Activated CD4-positive, alpha-beta T cell treated with anti-CD3 and anti-CD28 coated beads, Interleukin-2, amount 50 U/mL, for 4 hours (primary cell): ENCODE results near the gene CCNYL1.
"Not testable (repeated sequence)": the region's sequence is repeated elsewhere in the genome, so short reads cannot be mapped to it uniquely, and the experiment has no call there.

Experiments
- DNase-seq, 2 experiments: peaks; one replicate each; pipeline ENCODE4 v3.0.0-alpha.2; 2020

CCNYL1 gene

DNA sequence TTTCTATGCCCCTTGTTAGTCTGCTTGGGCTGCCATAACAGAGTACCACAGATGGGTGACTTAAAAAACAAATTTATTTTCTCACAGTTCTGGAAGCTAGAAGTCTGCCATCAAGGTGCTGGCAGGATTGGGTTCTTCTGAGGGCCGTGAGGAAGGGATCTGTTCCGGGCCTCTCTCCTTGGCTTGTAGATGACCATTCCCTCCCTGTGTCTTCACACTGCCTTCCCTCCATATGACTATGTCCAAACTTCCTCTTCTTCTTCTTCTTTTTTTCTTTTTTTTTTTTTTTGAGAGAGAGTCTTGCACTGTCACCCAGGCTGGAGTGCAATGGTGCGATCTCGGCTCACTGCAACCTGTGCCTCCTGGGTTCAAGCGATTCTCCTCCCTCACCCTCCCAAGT is 13.1 kb upstream of the CCNYL1 start:
- DNase-seq, result no peak

GRCh38 chr2:207704078-207704477 is 7.4 kb upstream of the CCNYL1 start:
- no peak for DNase-seq

GRCh38 chr2:207704671-207705070 is 6.8 kb upstream of the CCNYL1 start:
- no peak for DNase-seq

GRCh38 chr2:207706936-207707860 is 4.2 kb upstream of the CCNYL1 start:
- DNase-seq, result no peak

DNA sequence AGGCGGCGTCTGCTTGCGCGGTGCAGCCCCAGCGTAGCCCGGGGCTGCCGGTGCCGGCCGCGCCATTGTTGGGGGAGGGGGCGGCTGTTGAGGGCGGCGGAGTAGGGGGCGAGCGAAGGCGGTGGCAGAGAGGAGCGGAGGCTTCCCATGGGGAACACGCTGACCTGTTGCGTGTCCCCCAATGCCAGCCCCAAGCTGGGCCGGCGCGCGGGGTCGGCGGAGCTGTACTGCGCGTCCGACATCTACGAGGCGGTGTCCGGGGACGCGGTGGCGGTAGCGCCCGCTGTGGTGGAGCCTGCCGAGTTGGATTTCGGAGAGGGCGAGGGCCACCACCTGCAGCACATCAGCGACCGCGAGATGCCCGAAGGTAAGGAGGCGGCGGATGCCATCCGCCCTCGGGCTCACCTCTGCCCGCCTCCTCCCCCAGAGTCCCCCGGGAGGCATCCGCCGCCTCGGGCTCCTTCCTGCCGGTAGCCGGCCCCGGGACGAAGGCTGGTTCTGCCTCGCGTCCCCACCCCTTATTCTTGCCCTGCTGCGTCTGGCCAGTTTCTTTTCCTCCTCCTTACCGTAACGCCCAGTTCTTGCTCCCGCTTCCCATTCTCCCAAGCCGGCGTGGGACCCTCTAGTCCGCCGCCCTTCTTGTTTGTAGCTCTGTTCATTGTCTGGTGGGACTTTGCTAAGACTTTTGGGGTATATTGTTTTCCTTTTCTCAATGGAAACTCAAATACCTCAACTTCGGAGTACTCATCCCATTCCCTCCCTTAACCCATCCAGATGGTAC is 500 bp downstream of the CCNYL1 start:
- DNase-seq, result peak; percentile 34 to 39

- no peak for DNase-seq
Observed at GRCh38 chr2:207716056-207716455, 4.6 kb downstream of the CCNYL1 start.

GRCh38 chr2:207718521-207718920 is 7.1 kb downstream of the CCNYL1 start:
- no peak for DNase-seq

DNA sequence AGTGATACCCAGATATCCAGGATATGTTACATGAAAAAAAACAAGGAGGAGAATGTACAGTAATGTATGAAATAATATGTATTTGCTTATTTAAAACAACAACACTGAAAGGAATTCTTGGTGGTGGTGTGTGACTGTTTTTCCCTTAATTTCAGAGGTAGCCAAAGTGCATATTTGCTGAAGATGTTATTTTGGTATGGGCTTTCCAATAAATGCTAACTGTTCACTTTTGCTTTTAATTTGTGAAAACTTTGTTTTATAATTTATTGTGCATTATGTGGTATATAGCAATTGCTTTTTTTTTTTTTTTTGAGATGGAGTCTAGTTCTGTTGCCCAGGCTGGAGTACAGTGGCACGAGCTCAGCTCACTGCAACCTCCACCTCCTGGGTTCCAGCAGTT is 7.6 kb downstream of the CCNYL1 start:
- DNase-seq, result no peak

DNA sequence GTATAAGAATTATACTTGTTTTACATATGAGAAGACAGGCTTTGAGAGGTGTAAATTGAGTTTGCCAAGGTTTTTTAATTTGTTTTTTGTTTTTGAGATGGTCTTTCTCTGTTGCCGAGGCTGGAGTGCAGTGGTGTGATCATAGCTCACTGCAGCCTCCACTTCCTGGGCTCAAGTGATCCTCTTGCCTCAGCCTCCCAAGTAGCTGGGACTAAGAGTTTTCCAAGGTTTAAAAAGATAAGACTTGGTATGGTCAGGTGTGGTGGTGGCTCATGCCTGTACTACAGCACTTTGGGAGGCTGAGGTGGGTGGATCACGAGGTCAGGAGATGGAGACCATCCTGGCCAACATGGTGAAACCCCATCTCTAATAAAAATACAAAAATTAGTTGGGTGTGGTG is 8.2 kb downstream of the CCNYL1 start:
- DNase-seq, result not testable (repeated sequence)

- no peak for DNase-seq
Observed at GRCh38 chr2:207720517-207721187, 9.2 kb downstream of the CCNYL1 start.

- no peak for DNase-seq
Observed at GRCh38 chr2:207722773-207723424, 11.5 kb downstream of the CCNYL1 start.

DNA sequence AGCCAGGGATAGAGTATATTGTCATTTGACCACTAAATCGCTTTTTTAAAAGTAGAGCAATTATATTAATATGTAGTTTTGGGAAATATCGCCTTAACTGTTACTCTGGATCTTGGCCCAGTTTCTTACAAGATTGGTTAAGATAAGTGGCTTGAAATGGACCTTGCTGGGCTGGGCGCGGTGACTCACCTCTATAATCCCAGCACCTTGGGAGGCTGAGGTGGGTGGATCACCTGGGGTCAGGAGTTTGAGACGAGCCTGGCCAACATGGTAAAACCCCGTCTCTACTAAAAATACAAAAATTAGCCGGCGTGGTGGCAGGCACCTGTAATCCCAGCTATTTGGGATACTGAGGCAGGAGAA is 12.0 kb downstream of the CCNYL1 start:
- not testable (repeated sequence) for DNase-seq

- DNase-seq, result no peak
Observed at GRCh38 chr2:207724113-207724512, 12.7 kb downstream of the CCNYL1 start.

DNA sequence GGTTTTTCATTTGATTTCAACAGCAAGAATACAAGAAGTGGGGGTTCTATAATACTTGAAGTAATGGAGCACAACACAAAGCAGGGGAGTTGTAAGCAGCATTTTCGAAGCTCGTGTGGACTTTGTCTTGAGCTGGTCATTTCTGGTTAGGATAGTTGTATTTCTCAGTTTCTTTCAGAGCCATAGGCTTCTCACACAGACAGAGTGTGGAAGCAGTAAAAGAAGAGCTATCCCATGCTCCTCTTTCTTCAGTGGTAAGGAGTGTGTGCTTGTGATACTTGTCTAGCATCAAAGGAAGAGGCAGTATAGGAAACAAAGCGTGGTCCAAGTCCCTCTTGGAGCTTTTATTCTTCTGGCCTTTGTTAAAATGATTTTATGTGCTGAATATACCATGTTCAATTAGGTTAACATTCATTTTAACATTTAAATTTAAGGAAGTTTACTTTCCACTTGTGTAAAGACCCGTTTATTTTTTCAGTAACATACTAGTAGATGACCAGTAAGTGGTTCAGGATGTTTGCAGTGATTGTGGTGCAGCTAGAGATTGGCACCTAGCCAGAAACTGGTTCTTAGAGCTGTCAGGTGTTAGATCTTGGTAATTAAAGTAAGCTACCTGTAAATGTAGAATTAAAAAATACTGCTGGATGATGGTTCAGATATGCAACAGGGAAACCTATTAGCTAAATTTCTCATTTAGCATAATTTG is 14.6 kb downstream of the CCNYL1 start:
- no peak for DNase-seq

GRCh38 chr2:207727261-207727660 is 15.8 kb downstream of the CCNYL1 start:
- no peak for DNase-seq

DNA sequence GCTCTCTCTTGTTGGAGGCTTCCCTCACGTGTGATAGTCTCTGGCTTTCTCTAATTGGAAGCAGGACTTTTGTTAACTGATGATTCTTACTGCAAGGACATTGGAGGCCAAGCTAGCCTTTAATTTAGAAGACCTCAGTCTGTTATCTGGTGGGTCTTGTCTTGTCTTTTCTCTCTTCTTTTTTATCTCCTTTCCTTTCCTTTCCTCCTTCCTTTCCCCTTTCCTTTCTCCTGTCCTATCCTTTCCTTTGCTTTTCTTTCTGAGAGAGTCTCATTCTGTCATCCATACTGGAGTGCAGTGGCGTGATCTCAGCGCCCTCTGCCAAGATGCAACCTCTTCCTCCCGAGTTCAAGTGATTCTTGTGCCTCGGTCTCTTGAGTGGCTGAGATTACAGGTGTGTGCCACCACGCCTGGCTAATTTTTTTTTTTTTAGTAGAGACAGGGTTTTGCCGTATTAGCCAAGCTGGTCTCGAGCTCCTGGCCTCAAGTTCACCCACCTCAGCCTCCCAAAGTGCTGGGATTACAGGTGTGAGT is 18.1 kb downstream of the CCNYL1 start:
- no peak for DNase-seq

- DNase-seq, result no peak
Observed at GRCh38 chr2:207731138-207731537, 19.7 kb downstream of the CCNYL1 start.

DNA sequence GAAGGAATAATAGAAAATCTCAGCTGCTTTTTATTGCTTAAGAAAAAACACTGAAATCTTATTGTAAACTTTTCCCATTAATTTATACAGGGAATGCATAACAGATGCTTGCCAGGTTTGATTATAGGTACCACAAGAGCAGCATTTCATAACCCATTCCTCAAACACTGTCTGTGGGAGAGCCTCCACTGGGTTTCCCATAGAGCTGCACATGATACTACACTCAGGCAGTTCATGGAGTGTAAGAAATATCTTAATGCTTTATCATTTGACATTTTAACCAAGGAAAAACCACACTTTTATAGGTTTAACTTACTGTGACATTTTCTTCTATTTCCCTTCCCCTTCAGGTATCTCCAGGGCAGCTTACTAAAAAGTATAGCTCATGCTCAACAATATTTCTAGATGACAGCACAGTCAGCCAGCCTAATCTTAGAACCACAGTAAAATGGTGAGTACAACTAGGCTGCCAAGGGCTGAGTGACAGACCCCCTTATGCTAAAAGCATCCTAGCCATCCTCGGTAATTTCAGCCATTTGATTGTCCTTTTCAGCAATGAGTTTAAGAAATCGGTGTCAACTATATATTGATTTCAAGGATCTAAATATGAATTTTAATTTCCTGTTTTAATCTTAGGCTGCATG is 22.3 kb downstream of the CCNYL1 start:
- DNase-seq, result no peak

DNA sequence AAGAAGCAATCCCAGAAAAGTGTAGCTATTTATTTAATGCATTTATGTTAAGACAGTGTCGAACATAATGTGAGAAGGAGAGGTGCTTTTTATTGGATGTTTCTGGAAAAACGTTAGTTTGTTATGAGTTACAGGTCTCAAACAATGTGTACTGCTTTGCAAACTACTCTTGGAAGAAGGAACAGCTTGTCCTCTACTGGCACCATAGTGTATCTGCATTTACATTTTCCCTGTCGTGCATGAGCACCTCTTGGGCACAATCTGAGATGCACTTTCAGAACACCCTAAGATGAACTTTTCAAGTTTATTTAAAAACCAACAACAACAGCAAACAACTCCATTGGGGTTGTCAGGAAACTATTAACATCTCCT is 22.8 kb downstream of the CCNYL1 start:
- no peak for DNase-seq

DNA sequence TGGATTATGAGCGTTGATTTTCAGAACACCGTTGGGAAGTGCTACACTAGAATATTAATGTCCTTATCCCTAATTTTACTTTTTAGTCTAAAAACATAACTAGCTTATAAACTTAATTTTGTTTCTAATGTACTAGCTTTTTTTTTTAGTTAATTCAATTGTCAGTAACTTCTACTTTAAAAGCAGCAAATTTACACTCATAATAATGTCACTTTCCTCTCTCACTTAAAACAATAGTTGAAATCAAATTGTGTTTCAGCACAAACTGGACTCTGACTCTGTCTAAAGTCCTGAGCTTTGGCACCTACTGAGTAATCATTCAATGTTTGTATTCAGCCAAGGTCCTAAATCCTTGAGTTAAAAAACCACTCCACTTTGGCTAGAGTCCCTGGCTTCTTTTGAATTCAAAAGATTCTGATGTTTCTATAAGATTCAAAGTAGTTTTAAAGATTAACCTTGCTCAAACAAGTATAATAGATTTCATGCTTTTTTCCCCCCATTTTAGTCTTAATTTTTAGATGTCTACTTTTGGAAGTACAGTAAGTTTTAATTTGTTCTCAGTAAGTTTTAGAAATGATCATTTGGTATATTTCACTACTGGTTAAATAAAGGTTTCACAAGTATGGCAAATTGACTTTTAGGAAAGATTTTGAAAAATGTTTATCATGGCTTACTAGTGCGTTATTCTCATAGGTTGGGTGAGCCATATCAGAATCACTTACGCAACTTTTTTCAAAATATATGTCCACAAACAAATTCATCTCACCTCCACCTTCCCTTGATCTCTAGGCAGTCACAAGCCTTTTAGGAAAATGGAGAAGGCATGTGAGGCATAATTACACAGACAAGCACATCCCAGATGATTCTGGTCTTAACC is 23.4 kb downstream of the CCNYL1 start:
- DNase-seq, result no peak

DNA sequence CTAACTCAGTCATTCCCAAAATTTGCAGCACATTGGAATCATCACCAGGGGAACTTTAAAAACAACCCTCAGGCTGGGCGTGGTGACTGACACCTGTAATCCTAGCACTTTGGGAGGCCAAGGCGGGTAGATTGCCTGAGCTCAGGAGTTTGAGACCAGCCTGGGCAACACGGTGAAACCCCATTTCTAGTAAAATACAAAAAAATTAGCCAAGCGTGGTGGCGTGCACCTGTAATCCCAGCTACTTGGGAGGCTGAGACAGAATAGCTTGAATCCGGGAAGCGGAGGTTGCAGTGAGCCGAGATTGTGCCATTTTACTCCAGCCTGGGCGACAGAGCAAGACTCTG is 24.0 kb downstream of the CCNYL1 start:
- DNase-seq, result not testable (repeated sequence)
